Measurements from ENCODE around the gene CASP8.

The CASP8 gene

DNA sequence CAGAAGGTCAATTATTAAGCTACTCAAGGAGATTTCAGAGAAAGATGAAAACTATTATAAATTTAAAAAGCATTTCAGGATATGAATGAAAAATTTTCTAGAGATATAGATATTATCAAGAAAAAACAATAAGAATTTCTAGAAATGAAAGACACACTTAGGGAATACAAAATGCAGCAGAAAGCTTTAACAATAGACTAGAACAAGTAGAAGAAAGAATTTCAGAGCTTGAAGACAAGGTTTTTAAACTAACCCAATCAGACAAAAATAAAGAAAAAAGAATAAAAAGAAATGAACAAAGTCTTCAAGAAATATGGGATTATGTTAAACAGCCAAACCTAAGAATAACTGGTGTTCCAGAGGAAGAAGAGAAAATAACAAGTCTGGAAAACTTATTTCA is 62.4 kb downstream of the CASP8 start:
- Histone ChIP-seq H3K4me1 (ENCODE audit: control insufficient read depth, insufficient read depth, low read length) (no peaks in the 10 kb centered on the region), H3K9me3 (ENCODE audit: control insufficient read depth, insufficient read depth, low read length) (no peaks in the 10 kb centered on the region), H3K4me3 (ENCODE audit: low read depth, low read length) (no peak overlapping the region), H3K36me3 (ENCODE audit: control insufficient read depth, insufficient read depth, low read length) (no peaks in the 10 kb centered on the region), H3K27me3 (ENCODE audit: control insufficient read depth, insufficient read depth, low read length) (no peaks in the 10 kb centered on the region), H3K9ac (ENCODE audit: low read depth, low read length) (no peak overlapping the region)

- H3K36me3 ChIP-seq (ENCODE audit: control insufficient read depth, insufficient read depth, low read length), result no peaks in the 10 kb centered on the region
- H3K4me1 ChIP-seq (ENCODE audit: control insufficient read depth, insufficient read depth, low read length), result no peaks in the 10 kb centered on the region
Observed at GRCh38 chr2:201327678-201328077, 67.3 kb downstream of the CASP8 start.

GRCh38 chr2:201329409-201329808 is 69.1 kb downstream of the CASP8 start:
- Histone ChIP-seq H3K27me3 (ENCODE audit: control insufficient read depth, insufficient read depth, low read length) (no peaks in the 10 kb centered on the region), H3K36me3 (ENCODE audit: control insufficient read depth, insufficient read depth, low read length) (no peaks in the 10 kb centered on the region), H3K4me1 (ENCODE audit: control insufficient read depth, insufficient read depth, low read length) (no peaks in the 10 kb centered on the region), H3K4me3 (ENCODE audit: low read depth, low read length) (no peak overlapping the region), H3K9ac (ENCODE audit: low read depth, low read length) (no peak overlapping the region), H3K9me3 (ENCODE audit: control insufficient read depth, insufficient read depth, low read length) (no peaks in the 10 kb centered on the region)

More at GRCh38 chr2:201327678-201328077, 67.3 kb downstream of the CASP8 start:
- Histone ChIP-seq H3K9me3 (ENCODE audit: control insufficient read depth, insufficient read depth, low read length) (no peaks in the 10 kb centered on the region), H3K4me3 (ENCODE audit: low read depth, low read length) (no peak overlapping the region), H3K9ac (ENCODE audit: low read depth, low read length) (no peak overlapping the region), H3K27me3 (ENCODE audit: control insufficient read depth, insufficient read depth, low read length) (no peaks in the 10 kb centered on the region)
